ENCODE data around the gene TMEM163. TPM values are rescaled to one million over a fixed set of nuclear protein-coding genes. Genes with fewer than 3 reads are reported as not detected.

TMEM163 gene
- total and polyA plus RNA-seq, 2 donors (not counting 3 experiments of a cell fraction or from before 2014, with no cell fraction given) = 1.0 to 2.8 TPM

GRCh38 chr2:134550566-134551164 is 168.1 kb downstream of the TMEM163 start:
- CTCF ChIA-PET = no interaction called here
- Histone ChIP-seq H3K9ac (replicated peaks; ENCODE audit: extremely low read depth, insufficient read depth, low read length) (no peak overlapping the region), H3K79me2 (ENCODE audit: control insufficient read depth, insufficient read depth, low read length) (no peaks in the 10 kb centered on the region), H3K4me2 (ENCODE audit: insufficient read depth, low read length) (no peak overlapping the region), H3K36me3 (ENCODE audit: control insufficient read depth in 2 of 2, extremely low read depth in 1 of 2, insufficient read depth in 2 of 2, low read length in 2 of 2) (no peaks in the 10 kb centered on the region), H3K4me3 (replicated peaks in 1 of 3; ENCODE audit: insufficient read depth in 1 of 3, low read depth in 1 of 3, low read length in 3 of 3) (no peak overlapping the region), H3K9me1 (replicated peaks; ENCODE audit: control insufficient read depth, extremely low read depth, insufficient read depth, low read length) (no peaks in the 10 kb centered on the region), H3K4me1 (ENCODE audit: control insufficient read depth, extremely low read depth, insufficient read depth, low read length) (no peaks in the 10 kb centered on the region), H3K27ac (ENCODE audit: insufficient read depth, low read depth, low read length) (no peak overlapping the region), H4K20me1 (replicated peaks; ENCODE audit: control insufficient read depth, extremely low read depth, insufficient read depth, low read length) (no peaks in the 10 kb centered on the region), H3K27me3 (ENCODE audit: control insufficient read depth in 2 of 2, insufficient read depth in 2 of 2, low read length in 2 of 2) (no peaks in the 10 kb centered on the region), H3K9me3 (replicated peaks; ENCODE audit: control insufficient read depth, insufficient read depth, low read length) (no peaks in the 10 kb centered on the region), H2AFZ (ENCODE audit: low read depth, low read length) (no peak overlapping the region)
- POLR2A ChIA-PET = no interaction called here
- TF ChIP-seq POLR2A (IDR thresholded peaks at IDR 0.05; ENCODE audit: low read depth, low read length) (no peak), POLR2AphosphoS5 (IDR thresholded peaks at IDR 0.05; ENCODE audit: insufficient read depth, low read depth, low read length) (no peak), JUN (IDR thresholded peaks at IDR 0.05; ENCODE audit: borderline replicate concordance, insufficient read depth, insufficient read length, low read depth) (no peak), GATA2 (IDR thresholded peaks at IDR 0.05; ENCODE audit: insufficient read depth, insufficient read length, low read depth, low read length) (no peak)
- BruUV-seq (replicated peaks) = no TSS peak
- FAIRE-seq (no peak), DNase-seq (ENCODE audit: low read depth, low spot score) (no peak)
- intact Hi-C loops (cut with micrococcal nuclease) = no loop called here
- dilution Hi-C loops (cut with MboI; ENCODE audit: extremely low pct_ligation_motif_present, low sequenced_read_pairs) = no loop called here

GRCh38 chr2:134549104-134549503 is 169.7 kb downstream of the TMEM163 start:
- FAIRE-seq (no peak), DNase-seq (ENCODE audit: low read depth, low spot score) (no peak)
- Histone ChIP-seq H3K4me3 (replicated peaks in 1 of 3; ENCODE audit: insufficient read depth in 1 of 3, low read depth in 1 of 3, low read length in 3 of 3) (no peak overlapping the region), H3K79me2 (ENCODE audit: control insufficient read depth, insufficient read depth, low read length) (no peaks in the 10 kb centered on the region), H2AFZ (ENCODE audit: low read depth, low read length) (no peak overlapping the region), H3K27ac (ENCODE audit: insufficient read depth, low read depth, low read length) (no peak overlapping the region), H3K27me3 (ENCODE audit: control insufficient read depth in 2 of 2, insufficient read depth in 2 of 2, low read length in 2 of 2) (no peaks in the 10 kb centered on the region), H3K9me3 (replicated peaks; ENCODE audit: control insufficient read depth, insufficient read depth, low read length) (no peaks in the 10 kb centered on the region), H3K4me2 (ENCODE audit: insufficient read depth, low read length) (no peak overlapping the region), H3K36me3 (ENCODE audit: control insufficient read depth in 2 of 2, extremely low read depth in 1 of 2, insufficient read depth in 2 of 2, low read length in 2 of 2) (no peaks in the 10 kb centered on the region), H3K4me1 (ENCODE audit: control insufficient read depth, extremely low read depth, insufficient read depth, low read length) (no peaks in the 10 kb centered on the region), H4K20me1 (replicated peaks; ENCODE audit: control insufficient read depth, extremely low read depth, insufficient read depth, low read length) (no peaks in the 10 kb centered on the region), H3K9ac (replicated peaks; ENCODE audit: extremely low read depth, insufficient read depth, low read length) (no peak overlapping the region), H3K9me1 (replicated peaks; ENCODE audit: control insufficient read depth, extremely low read depth, insufficient read depth, low read length) (no peaks in the 10 kb centered on the region)
- BruUV-seq (replicated peaks) = no TSS peak
- POLR2A ChIA-PET = no interaction called here
- intact Hi-C loops (cut with micrococcal nuclease) = no loop called here
- TF ChIP-seq POLR2A (IDR thresholded peaks at IDR 0.05; ENCODE audit: low read depth, low read length) (no peak), CTCF (IDR thresholded peaks at IDR 0.05; ENCODE audit: extremely low read depth in 1 of 2, insufficient read depth in 1 of 2, low read depth in 1 of 2, low read length in 2 of 2) (no peak), EZH2 (IDR thresholded peaks at IDR 0.05; ENCODE audit: borderline replicate concordance, low read depth, low read length, severe bottlenecking) (no peak), MAX (IDR thresholded peaks at IDR 0.05; ENCODE audit: insufficient read depth, insufficient read length) (no peak), POLR2AphosphoS5 (IDR thresholded peaks at IDR 0.05; ENCODE audit: insufficient read depth, low read depth, low read length) (no peak), FOS (IDR thresholded peaks at IDR 0.05; ENCODE audit: borderline replicate concordance, insufficient read depth, low read length) (no peak), MYC (IDR thresholded peaks at IDR 0.05; ENCODE audit: low read depth, low read length) (no peak), JUN (IDR thresholded peaks at IDR 0.05; ENCODE audit: borderline replicate concordance, insufficient read depth, insufficient read length, low read depth) (no peak), GATA2 (IDR thresholded peaks at IDR 0.05; ENCODE audit: insufficient read depth, insufficient read length, low read depth, low read length) (no peak)
- CTCF ChIA-PET = interaction anchor here (1.6 to 1.7 kb wide), 2 partner anchors 17 to 41 kb away, joined by 3 to 4 read pairs; no protein-coding TSS in a partner anchor
- dilution Hi-C loops (cut with MboI; ENCODE audit: extremely low pct_ligation_motif_present, low sequenced_read_pairs) = no loop called here
